GM12873 (cell line): ENCODE measurements around the gene GPSM1.

Experiments used
- TF ChIP-seq, protein P1 (sequence below): IDR thresholded peaks from 2 replicates; pipeline ENCODE4 v1.5.1; 2012; ENCODE audit warnings: low read depth, mild to moderate bottlenecking, moderate library complexity, low read length, control low read depth; ENCODE audit not compliant: insufficient read depth; ENCODE audit errors: missing control alignments

The GPSM1 gene

DNA sequence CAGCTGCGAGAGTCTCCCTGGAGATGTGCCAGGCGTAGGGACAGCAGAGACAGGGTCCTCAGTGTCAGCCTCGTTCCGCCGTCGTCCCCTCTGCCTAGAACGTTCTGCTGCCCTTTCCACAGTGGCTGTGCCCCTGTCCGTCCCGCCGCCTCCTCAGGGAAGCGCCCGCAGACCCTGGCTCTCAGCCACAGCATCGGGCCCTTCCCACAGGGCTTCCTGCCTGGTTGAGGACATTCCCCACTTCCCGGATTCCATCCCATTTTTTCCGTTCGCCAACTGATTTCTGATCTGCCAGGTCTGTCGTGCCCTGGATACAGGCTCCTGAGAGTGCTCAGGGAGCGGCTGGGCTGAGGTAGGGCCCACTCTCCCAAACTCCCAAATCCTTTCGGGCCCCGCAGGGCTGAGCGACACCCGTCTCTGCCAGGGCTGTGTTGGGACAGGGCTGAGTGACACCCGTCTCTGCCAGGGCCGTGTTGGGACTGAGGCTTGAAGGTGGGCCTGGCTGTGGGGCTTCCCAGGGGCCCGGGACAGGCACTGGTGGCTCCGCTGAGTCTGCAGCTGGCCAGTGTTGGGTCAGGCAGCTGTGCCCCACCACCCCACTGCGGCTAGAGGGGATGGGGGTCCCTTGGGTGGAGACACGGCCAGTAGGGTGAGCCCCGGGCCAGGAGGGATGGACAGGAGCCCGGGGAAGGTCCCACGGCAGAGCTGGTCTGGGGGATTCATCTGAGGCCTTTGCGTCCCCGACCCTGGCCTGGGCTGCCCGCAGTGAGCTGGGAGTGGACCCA is 20.3 kb downstream of the GPSM1 start:
- TF ChIP-seq, protein P1, sequence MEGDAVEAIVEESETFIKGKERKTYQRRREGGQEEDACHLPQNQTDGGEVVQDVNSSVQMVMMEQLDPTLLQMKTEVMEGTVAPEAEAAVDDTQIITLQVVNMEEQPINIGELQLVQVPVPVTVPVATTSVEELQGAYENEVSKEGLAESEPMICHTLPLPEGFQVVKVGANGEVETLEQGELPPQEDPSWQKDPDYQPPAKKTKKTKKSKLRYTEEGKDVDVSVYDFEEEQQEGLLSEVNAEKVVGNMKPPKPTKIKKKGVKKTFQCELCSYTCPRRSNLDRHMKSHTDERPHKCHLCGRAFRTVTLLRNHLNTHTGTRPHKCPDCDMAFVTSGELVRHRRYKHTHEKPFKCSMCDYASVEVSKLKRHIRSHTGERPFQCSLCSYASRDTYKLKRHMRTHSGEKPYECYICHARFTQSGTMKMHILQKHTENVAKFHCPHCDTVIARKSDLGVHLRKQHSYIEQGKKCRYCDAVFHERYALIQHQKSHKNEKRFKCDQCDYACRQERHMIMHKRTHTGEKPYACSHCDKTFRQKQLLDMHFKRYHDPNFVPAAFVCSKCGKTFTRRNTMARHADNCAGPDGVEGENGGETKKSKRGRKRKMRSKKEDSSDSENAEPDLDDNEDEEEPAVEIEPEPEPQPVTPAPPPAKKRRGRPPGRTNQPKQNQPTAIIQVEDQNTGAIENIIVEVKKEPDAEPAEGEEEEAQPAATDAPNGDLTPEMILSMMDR: no peak

DNA sequence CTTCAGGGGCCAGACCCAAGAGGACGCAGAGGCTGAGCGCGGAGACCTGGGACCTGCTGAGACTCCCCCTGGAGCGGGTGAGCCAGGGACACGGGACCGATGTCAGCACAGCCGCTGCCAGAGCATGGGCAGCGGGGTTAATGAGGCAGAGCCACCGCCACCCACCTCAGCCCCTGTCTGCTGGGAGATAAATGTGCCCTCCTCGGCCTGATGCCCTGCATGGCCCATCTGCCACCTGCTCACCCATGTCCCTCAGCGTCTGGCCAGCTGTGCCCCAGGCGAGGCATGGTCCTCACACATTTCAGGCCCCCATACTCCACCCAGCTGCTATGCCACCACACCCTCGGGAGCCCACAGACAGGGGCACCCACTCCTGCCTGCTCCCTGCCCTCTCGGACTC is 21.4 kb downstream of the GPSM1 start:
- TF ChIP-seq, protein P1: no peak

DNA sequence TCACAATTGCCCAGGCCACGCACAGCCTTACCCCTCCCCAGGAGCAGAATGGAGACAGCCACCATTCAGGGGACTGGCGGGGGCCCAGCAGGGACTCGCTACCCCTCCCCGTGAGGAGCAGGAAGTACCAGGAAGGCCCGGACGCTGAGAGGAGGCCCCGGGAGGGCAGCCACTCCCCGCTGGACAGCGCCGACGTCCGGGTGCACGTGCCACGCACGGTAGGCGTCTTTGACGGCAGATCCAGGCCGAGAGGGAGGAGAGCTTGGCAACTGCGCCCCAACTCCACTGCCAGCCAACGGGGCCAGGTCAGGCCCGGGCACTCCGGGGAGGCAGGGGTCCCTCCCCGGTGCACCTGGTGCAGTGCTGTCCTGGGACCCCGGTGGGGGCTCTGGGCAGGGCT is 22.2 kb downstream of the GPSM1 start:
- TF ChIP-seq, protein P1: no peak

DNA sequence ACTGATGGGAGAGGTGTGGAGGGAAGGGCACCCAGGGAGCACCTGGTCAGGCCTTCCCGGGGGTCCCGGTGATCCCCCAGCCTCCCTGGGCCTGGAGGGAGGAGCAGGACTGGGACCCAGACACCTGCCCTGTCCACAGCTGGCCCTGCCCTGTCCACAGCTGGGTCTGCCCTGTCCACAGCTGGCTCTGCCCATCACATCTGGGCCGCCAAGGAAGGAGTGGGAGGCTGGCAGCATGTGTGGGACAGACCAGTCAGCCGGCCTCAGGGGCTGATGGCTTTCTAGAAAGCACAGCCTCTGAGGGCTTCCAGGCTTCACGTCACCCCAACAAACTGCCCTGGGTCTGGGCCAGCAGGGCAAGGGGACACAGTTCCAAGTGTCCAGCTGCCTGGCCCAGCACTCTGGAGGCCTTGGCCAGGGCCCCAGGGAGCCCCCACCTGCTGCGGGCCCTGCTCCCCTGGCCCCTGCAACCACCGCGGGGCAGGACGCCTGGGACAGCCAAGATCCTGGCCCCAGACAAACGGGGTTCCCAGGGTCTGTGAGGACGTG is 24.0 kb downstream of the GPSM1 start:
- TF ChIP-seq, protein P1: no peak

DNA sequence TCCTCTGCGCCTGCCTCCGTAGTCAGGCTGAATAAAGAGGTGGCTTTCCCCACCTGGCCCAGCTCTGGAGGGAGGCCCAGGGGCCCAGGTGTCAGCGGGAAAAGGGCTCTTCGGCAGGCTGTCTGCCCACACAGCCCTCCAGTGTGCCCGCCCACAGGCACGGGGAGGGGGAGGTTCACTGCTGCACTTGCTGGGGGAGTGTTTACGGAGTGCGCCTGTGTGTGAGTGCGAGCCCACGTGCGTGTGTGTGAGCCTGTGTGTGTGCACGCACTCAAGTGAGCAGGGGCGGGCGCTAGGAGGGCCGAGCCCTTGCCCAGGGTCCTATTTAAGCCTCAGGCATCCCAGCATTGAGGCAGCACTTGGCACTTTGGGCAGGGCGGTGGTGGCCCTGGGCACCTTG is 25.3 kb downstream of the GPSM1 start:
- TF ChIP-seq, protein P1: no peak

DNA sequence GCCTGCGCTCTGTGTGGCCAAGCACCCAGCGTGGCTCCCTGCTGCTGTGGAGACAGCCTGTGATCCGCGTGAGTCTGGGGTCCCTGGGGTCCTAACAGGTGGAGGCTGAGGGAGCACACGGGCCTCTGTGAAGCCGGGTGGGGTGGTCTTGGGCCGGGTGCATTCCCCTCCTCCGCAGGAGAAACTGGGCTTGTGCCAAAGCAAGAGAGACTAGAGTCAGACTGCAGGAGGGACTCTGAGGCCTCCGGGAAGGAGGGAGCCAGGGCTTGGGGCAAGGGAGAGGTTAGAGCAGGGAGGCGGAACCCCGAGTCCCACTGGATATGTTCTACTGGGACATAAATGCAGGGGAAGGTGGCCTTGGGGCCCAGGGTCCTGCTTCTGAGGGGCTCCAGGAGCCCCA is 25.7 kb downstream of the GPSM1 start:
- TF ChIP-seq, protein P1: no peak

DNA sequence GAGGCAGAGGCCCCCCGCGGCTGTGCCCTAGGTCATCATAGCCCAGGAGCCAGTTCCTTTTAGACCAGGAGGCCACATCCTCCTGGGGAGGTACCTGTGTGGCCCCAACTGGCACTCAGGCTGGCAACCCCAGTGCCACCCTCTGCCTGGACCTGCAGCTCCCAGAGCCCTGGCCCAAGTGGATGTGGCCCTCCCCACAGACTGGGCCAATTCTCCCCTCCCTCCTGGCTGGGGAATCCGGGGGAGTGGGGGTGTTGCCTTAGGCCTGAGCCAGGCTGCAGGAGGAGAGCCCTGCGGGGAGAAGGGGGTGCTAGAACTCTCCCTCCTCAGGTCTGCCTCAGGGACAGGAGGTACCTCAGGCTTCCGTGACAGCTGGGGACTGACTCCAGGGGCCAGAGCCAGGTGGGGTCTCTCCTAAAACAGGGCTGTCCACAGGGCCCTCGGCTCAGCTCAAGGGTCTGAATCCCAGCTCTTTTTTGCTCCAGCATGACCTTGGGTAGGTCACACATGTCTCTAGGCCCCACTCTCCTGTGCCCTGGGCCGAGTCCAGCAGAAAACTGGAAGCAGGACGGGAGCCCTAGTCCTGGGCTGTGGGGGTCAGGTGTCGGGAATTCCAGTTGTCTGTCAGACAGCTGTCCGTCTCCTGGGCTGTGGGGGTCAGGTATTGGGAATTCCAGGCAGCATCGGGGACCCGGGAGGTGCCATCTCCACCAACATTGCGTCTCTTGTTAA is 26.6 kb downstream of the GPSM1 start:
- TF ChIP-seq, protein P1: no peak
